ENCODE measurements around the gene PIGO. TPM values are rescaled to one million over a fixed set of nuclear protein-coding genes. Genes with fewer than 3 reads are reported as not detected.

The PIGO gene
- total RNA-seq, 4 donors from 2014 or later, result 6.6 to 12.3 (median 7.3) TPM

- intact Hi-C loops (cut with DNase I; ENCODE audit: low total_unique reads) (loop anchor here (2.0 kb wide), 1 partner anchor 30 kb away; the partner anchor contains the start of gene VCP), in situ Hi-C loops (cut with MboI; ENCODE audit: low sequenced_read_pairs in 4 of 4) (loop anchor here in 1 of 4 donors (25.0 kb wide), 1 partner anchor 460 kb away; a partner anchor contains a TSS)
- no peak for DNase-seq
- H3K27me3 ChIP-seq, result no peaks in the 10 kb centered on the region
- peaks cover 15 to 22% of the 10 kb centered on the region in 2 donors for H3K4me1 ChIP-seq
- no peaks in the 10 kb centered on the region for H3K9me3 ChIP-seq
- peaks cover 0 to 59% of the 10 kb centered on the region in 2 donors for H3K36me3 ChIP-seq
- no peak for TF ChIP-seq CTCF (IDR thresholded peaks at IDR 0.05 in 4 of 5, conservative IDR thresholded peaks at IDR 0.05 in 1 of 5)
- ATAC-seq, result peak; percentile 21 to 27
- H3K27ac ChIP-seq, result peak overlapping the region; percentile 85 to 97 (median 94)
- peak overlapping the region; percentile 74 to 92 (median 79) for H3K4me3 ChIP-seq
Measured at GRCh38 chr9:35102465-35102768, 6.0 kb upstream of the PIGO start.

GRCh38 chr9:35097573-35097972, 1.2 kb upstream of the PIGO start:
- ATAC-seq (no peak), DNase-seq (no peak)
- Histone ChIP-seq H3K4me1 (peaks cover 12 to 26% of the 10 kb centered on the region in 2 donors), H3K36me3 (peaks cover 0 to 42% of the 10 kb centered on the region in 2 donors), H3K27me3 (no peaks in the 10 kb centered on the region), H3K4me3 (no peak overlapping the region), H3K9me3 (no peaks in the 10 kb centered on the region), H3K27ac (no peak overlapping the region)
- TF ChIP-seq POLR2A (IDR thresholded peaks at IDR 0.05), result no peak
- TF ChIP-seq CTCF (IDR thresholded peaks at IDR 0.05 in 4 of 5, conservative IDR thresholded peaks at IDR 0.05 in 1 of 5), result no peak
- in situ Hi-C loops (cut with MboI; ENCODE audit: low sequenced_read_pairs in 4 of 4) (loop anchor here in 2 of 4 donors (10.0 to 25.0 kb wide), 2 partner anchors 203 to 435 kb away; partner anchors contain the start of genes CCL27 (in 1 of the 2) and IL11RA (in 1 of the 2)), intact Hi-C loops (cut with DNase I; ENCODE audit: low total_unique reads) (no loop called here)

GRCh38 chr9:35091536-35091935, 4.9 kb downstream of the PIGO start:
- H3K4me1 ChIP-seq, result peaks cover 6 to 9% of the 10 kb centered on the region in 2 donors
- H3K36me3 ChIP-seq, result peaks cover 0 to 70% of the 10 kb centered on the region in 2 donors
- H3K27ac ChIP-seq, result no peak overlapping the region
- DNase-seq, result no peak
- in situ Hi-C loops (cut with MboI; ENCODE audit: low sequenced_read_pairs in 4 of 4), result loop anchor here in 3 of 4 donors (5.0 to 25.0 kb wide), 3 partner anchors 194 to 429 kb away; partner anchors contain the start of genes CCL27 (in 1 of the 3) and IL11RA (in 1 of the 3)
- H3K27me3 ChIP-seq, result no peaks in the 10 kb centered on the region
- TF ChIP-seq POLR2A (IDR thresholded peaks at IDR 0.05), result no peak
- TF ChIP-seq CTCF (IDR thresholded peaks at IDR 0.05 in 4 of 5, conservative IDR thresholded peaks at IDR 0.05 in 1 of 5), result no peak
- no peaks in the 10 kb centered on the region for H3K9me3 ChIP-seq
- ATAC-seq, result no peak
- no peak overlapping the region for H3K4me3 ChIP-seq
- intact Hi-C loops (cut with DNase I; ENCODE audit: low total_unique reads), result no loop called here

GRCh38 chr9:35089434-35089833, 7.0 kb downstream of the PIGO start:
- in situ Hi-C loops (cut with MboI; ENCODE audit: low sequenced_read_pairs in 4 of 4), result loop anchor here in 1 of 4 donors (25.0 kb wide), 1 partner anchor 427 kb away; the partner anchor contains the start of genes CCL27 and IL11RA
- intact Hi-C loops (cut with DNase I; ENCODE audit: low total_unique reads), result no loop called here
- ATAC-seq, result no peak
- no peak for DNase-seq
- Histone ChIP-seq H3K27ac (no peak overlapping the region), H3K36me3 (peaks cover 0 to 69% of the 10 kb centered on the region in 2 donors), H3K4me3 (no peak overlapping the region), H3K27me3 (no peaks in the 10 kb centered on the region), H3K9me3 (no peaks in the 10 kb centered on the region), H3K4me1 (no peaks in the 10 kb centered on the region)
- TF ChIP-seq CTCF (IDR thresholded peaks at IDR 0.05 in 4 of 5, conservative IDR thresholded peaks at IDR 0.05 in 1 of 5) (no peak), POLR2A (IDR thresholded peaks at IDR 0.05) (no peak)

All from gastrocnemius medialis (tissue), 4 donors.